H7 (cell line): ENCODE measurements around the gene TNFRSF1B. TPM values are rescaled to one million over a fixed set of nuclear protein-coding genes. Genes with fewer than 3 reads are reported as not detected.
A peak's percentile ranks its signal among the peaks of the same experiment; 100 is the strongest.

Experiments
- DNase-seq: peaks from one replicate; pipeline ENCODE4 v3.0.0; 2012
- H3K27me3 ChIP-seq: 2 replicates; pipeline ENCODE4 v1.6.0; 2011; ENCODE audit warnings: mild to moderate bottlenecking, low read length; ENCODE audit not compliant: control insufficient read depth, insufficient read depth
- H3K36me3 ChIP-seq: replicated peaks from 2 replicates; pipeline ENCODE4 v1.5.1; 2011; ENCODE audit warnings: low read length; ENCODE audit not compliant: control insufficient read depth, insufficient read depth
- H3K4me3 ChIP-seq: 2 replicates; pipeline ENCODE4 v1.5.1; 2011; ENCODE audit warnings: low read depth, mild to moderate bottlenecking, control low read depth, low read length, moderate library complexity; ENCODE audit not compliant: insufficient read depth
- total RNA-seq: library from RNA; depleted of rRNA; stranded (reverse); fragments of >200 nt; shearing (Covaris generic); gene quantifications from 2 replicates; pipeline ENCODE4 v1.2.3, GENCODE V29; 2014; rRNA removed

TNFRSF1B gene
- 1.3 and 2.4 TPM in 2 replicates for total RNA-seq

DNA sequence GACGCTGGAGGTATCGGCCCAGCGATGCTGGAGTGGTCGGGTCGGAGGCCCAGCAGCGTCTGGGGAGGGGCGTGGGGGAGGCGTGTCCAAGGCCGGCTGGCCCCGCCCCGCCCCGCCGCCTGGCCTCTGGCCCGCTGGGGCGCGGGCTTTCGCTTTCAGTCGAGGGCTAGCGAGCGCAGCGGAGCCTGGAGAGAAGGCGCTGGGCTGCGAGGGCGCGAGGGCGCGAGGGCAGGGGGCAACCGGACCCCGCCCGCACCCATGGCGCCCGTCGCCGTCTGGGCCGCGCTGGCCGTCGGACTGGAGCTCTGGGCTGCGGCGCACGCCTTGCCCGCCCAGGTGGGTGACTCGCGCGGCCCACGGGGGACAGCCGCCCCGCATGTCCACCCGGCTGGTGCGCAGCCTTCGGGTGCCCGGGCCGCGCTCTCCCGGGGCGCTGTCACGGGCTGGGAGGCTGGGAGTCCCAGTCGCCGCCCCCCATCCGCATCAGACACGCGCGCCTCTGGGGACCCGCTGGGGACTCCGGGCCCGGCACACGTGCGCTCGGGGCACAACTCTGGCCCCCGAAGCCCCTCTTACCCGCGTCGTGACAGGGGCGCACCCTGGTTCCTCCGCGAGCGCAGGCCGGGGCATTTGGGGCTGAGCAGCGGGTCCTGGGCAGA, at the start of gene TNFRSF1B:
Gene TNFRSF1B (plus strand): TSS at position 158 of the 659 bp plus-strand sequence. CDS start 101 bp downstream, at position 259.
- peak; percentile 98 for DNase-seq
- no peaks in the 10 kb centered on the region for H3K36me3 ChIP-seq
- H3K4me3 ChIP-seq = peak within 1 kb of the TSS; percentile 28
- peaks cover 30% of the 10 kb centered on the region for H3K27me3 ChIP-seq

DNA sequence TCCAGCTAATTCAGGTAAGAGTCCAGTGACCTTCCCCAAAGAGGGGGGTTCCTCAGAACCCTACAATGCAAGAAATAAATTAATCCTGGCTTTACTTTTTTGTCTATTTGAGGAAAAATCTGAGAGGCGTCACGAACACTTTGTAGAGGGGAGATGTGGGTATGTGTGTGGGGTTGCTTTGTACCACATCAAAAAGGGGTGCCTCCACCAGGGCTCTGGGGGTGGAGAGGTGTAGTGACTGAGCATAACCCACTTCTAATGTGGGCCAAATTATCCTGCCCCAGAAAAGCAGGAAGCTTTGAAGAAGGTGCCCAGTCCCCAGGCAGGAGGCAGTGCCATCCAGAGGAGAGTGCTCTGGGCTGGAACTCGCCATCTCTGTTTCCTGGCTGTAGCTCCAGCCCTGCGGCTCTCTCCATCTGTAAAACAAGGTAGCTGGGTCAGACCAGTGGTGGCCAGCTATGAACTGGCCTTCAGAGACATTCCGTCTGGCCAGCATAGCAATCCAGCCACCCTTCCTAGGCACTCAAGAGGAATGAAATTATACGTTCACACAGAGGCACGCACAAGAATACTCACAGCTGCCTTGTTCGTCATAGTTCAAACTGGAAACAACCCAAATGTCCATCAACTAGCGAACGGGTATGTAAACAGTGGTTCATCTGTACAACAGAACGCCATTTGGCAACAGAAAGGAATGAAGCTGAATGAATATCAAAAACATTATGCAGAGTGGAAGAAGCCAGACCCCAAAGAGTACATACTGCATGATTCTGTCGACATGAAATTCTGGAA, 45.4 kb upstream of the TNFRSF1B start:
- Histone ChIP-seq H3K27me3 (no peaks in the 10 kb centered on the region), H3K36me3 (peaks cover 9% of the 10 kb centered on the region), H3K4me3 (no peak overlapping the region)
- DNase-seq = no peak

DNA sequence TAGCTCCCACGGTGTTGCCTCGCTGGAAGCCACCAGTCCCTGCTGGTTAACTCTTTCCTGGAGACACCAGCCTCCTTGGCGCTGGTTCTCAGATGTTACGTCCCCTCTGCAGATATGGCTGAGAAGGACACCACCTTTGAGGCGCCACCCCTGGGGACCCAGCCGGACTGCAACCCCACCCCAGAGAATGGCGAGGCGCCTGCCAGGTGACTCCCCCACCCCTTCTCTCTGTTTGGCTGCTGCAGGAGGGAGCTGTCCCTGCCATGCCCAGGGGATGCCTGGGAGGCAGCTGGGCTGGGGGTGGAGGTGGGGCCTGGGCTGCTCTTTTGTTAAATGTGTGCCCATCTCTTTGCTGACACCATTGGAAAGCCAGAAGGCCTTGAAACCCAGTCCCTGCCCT, 43.6 kb upstream of the TNFRSF1B start:
- DNase-seq = peak; percentile 27
- Histone ChIP-seq H3K27me3 (no peaks in the 10 kb centered on the region), H3K36me3 (peaks cover 10% of the 10 kb centered on the region), H3K4me3 (no peak overlapping the region)

DNA sequence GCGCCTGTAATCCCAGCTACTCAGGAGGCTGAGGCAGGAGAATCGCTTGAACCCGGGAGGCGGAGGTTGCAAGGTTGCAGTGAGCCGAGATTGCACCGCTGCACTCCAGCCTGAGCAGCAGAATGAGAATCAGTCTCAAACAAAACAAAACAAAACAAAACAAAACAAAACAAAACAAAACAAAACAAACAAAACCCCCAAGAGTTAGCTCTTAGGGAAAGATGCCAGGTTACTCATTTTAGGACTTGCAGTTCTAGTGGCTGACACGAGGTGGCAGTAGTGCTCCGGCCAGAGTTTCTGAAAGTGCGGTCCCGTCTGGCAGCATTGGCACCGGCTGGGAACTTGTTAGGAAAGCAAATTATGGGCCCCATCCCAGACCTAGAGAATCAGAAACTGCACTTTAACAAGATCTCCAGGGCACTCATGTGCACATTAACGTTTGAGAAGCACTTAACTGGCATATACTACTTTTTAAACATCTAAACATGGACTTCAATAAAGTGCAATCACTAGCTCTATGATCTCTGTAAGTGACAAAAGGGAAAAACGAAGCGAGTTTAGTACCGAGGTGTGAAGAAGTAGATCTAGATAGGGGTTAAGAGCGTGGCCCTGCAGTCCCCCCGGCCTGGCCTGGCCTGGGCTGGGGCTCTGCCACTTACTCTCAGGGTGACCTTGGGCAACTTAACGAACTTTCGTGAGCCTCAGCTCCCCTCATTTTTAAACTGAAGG, 41.9 kb upstream of the TNFRSF1B start:
- Histone ChIP-seq H3K36me3 (peaks cover 10% of the 10 kb centered on the region), H3K27me3 (no peaks in the 10 kb centered on the region), H3K4me3 (no peak overlapping the region)
- DNase-seq = peak; percentile 88

DNA sequence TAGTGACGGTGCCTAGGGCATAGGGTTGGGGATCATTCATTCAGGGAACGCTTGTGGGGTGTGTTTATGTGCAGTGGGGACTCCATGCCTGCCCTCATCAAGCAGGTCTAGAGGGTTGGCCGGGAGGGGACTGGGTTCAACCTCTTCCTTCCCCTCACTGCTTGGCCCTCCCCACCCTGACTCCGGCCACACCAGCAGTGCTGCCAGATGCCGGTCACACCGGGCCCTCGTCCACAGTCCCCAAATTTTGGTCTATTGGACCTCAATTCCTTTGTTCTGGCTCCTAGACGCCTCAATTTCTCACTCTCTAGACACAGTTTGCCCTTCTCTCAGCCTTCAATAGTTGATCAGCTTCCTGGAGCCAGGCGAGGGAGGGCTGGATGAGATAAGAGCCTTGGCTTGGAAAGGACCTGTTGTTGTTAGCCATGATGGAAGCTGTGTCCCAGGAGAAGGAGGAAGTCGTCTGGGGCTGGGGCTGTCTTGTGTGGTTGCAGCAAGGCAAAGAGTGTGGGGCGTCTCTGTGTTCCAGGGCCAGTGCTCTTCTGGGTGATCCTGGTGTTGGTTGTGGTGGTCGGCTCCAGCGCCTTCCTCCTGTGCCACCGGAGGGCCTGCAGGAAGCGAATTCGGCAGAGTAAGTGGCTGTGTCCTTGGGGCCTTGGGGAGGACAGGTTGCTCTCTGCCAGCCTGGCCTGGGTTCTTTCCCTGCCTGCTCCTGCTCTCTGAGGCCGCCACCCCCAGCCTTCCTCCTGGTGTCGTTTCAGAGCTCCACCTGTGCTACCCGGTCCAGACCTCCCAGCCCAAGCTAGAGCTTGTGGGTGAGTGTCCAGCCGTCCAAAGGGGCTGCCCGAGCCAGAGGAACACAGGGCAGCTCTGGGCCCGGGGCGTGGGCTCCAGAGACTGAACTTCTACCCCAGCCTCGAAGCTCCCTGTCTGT, 41.1 kb upstream of the TNFRSF1B start:
- DNase-seq = peak; percentile 33
- Histone ChIP-seq H3K4me3 (no peak overlapping the region), H3K27me3 (no peaks in the 10 kb centered on the region), H3K36me3 (peaks cover 10% of the 10 kb centered on the region)

DNA sequence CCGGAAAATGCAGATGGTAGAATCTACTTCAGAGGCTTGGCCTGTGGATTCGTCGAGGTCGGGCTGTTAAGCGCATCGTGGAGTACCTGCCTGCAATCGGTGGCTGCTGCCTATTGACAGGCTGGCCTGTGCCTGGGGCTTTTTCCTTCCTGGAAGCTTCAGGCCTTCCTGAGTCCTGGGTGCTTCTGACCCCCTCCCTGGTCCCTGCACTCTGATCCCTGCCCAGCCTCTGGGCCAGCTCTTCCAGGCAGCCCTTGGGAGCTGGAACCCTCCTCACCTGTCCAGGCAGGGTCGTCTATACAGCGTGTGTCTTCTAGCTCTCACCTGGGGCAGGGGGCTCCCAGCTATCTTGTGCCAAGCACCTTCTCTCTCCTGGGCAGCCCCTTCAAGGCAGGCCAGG, 40.0 kb upstream of the TNFRSF1B start:
- no peaks in the 10 kb centered on the region for H3K27me3 ChIP-seq
- H3K4me3 ChIP-seq = no peak overlapping the region
- peaks cover 7% of the 10 kb centered on the region for H3K36me3 ChIP-seq
- no peak for DNase-seq

DNA sequence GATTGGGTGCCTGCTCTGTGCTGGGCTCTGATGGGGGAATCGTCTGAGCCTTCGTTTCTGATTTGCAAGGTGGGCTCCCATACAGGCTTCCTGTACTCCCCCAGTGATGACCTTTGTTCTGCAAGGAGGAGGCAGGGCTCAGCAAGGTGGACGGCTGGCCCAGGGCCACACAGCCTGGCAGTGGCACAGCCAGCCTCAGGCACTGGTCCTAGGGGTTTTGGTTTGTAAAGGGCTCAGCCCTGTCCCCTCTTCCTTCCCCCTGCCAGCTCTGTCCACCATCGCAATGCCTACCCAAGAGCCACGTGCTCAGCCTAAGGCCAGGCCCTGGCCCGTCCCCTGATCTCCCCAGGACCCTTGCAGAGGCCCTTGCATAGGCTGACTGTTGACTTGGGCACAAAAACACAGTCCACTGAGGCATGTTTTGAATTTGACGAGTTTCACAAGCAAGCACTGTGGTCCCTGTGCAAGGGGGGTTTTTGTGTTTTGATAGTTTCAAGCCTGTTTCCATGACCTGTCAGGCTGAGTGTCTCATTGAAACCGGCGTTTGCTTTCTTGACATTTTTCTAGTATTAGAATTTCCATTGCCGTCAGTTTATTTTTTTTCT, 39.5 kb upstream of the TNFRSF1B start:
- DNase-seq = no peak
- H3K4me3 ChIP-seq = no peak overlapping the region
- H3K27me3 ChIP-seq = no peaks in the 10 kb centered on the region
- H3K36me3 ChIP-seq = peaks cover 7% of the 10 kb centered on the region

DNA sequence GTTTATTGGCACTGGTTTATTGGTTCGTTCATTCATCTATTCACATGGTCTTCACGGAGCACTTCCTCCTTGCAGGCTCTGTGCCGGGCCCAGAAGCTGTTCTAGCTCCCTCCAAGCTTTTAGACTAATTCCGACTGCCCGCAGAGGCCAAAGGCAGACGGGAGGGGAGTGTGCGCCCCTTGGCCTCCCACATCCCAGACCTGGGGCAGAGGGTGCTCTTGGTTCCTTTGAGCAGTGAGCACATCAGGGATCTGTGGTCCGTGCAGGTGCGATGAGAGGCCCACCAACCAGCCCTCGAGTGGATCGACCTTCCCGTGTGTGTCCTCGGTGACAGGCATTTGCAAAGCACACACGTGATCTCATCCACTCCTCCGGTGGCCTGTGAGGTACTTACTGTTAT, 38.7 kb upstream of the TNFRSF1B start:
- no peak for DNase-seq
- H3K36me3 ChIP-seq = peaks cover 7% of the 10 kb centered on the region
- H3K27me3 ChIP-seq = no peaks in the 10 kb centered on the region
- H3K4me3 ChIP-seq = no peak overlapping the region

DNA sequence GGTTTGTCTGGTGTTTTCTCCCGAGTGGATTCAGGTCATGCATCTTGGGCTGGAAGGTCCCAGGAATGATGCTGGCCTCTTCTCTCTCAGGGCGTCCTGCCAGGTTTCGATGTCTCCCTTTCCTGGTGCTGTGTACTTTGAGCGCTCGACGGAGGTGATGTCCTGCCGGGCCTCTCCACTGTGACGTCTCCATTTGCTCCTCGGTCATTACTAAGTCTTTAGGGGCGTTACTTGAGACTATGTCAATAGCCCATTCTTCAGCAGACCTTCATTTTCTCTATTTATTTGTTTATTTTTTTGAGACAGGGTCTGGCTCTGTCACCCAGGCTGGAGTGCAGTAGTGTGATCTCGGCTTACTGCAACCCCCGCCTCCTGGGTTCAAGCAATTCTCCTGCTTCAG, 37.2 kb upstream of the TNFRSF1B start:
- peaks cover 7% of the 10 kb centered on the region for H3K36me3 ChIP-seq
- H3K4me3 ChIP-seq = no peak overlapping the region
- DNase-seq = no peak
- no peaks in the 10 kb centered on the region for H3K27me3 ChIP-seq

DNA sequence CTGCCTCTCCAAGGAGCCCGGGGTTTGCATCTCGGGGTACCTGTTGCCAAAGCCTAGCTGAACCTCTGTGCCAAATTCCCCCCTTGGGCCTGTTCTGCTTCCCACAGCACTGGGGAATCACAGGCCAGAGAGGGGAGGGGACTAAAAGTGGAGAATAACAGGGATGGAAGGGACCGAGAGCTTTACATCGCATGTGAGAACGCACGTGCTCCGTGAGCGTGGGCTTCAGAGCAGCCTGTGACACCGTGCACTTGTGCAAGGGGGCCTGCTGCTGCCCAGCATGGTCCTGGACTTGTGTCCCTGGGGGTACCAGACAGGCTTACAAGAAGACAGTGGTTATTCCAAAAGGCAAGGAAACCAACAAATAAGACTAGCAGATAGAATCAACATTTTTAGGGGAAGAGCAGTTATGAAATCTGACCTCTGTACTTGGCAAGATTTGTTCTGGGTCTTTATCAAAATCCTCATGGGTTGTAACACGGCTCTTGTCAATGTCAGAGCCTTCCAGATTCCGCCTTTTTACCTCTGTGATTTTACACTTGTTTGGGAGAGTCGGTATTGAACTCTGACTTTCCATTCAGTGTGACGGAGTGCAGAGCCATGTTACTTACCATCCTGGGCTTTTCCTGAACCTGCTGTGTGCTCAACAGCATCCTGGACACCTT, 36.2 kb upstream of the TNFRSF1B start:
- Histone ChIP-seq H3K36me3 (peaks cover 7% of the 10 kb centered on the region), H3K27me3 (no peaks in the 10 kb centered on the region), H3K4me3 (no peak overlapping the region)
- no peak for DNase-seq

DNA sequence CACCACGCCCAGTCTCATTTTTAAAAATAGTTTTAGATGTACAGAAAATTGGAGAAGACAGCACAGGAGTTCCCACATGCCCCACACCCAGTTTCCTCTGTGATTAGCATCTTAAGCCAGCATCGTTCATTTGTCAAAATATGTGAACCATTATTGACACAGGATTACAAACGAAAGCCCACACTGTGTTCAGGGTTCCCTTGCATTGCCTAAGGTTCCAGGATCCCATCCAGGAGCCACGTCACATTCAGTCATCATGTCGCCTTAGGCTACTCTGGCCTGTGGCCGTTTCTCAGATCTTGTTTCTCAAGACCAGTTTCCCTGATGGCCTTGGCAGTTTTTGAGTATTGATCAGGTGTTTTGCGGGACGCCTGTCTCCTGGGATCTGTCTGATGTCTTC, 34.7 kb upstream of the TNFRSF1B start:
- no peak for DNase-seq
- H3K4me3 ChIP-seq = no peak overlapping the region
- no peaks in the 10 kb centered on the region; the same call in 1 of the 2 replicates for H3K36me3 ChIP-seq
- no peaks in the 10 kb centered on the region for H3K27me3 ChIP-seq

DNA sequence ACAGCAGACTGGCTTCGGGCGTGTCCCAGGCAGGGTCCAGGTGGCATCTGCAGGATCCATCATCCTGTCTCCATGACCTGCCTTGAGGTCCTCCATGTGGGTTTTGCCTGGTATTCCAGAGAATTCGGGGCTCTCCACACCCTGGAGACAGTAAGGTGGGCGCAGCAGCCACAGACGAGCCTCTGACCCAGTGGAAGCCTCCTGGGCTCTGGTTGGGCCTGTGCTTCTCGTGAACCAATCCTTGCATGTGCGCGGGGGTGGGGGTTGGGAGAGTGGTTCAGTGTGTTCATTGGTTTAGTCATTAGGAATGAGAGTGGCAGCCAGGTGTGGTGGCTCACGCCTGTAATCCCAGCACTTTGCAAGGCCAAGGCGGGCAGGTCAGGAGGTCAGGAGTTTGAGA, 32.1 kb upstream of the TNFRSF1B start:
- Histone ChIP-seq H3K4me3 (no peak overlapping the region), H3K36me3 (peaks cover 1% of the 10 kb centered on the region; the same call in 1 of the 2 replicates), H3K27me3 (no peaks in the 10 kb centered on the region)
- peak; percentile 36 for DNase-seq

DNA sequence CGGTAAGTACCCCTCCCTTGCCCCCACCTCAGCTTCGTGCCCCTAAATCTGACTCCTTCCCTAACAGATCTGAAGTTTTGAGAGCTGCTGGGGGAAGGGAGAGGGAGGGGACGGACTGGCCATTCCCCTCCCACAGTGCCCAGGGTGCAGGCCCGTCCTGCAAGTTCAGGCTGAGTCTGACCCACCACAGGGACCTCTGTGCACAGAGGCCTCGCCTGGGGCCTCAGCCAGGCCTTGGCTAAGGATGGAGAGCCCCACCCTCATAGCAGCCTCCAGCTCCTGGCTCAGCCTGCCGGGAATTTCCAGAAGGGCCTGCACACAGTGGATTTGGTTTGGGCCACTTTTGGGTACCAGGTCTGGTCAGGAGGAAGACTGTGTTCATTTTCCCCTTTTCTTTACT, 31.2 kb upstream of the TNFRSF1B start:
- DNase-seq = peak; percentile 29
- H3K4me3 ChIP-seq = no peak overlapping the region
- peaks cover 1% of the 10 kb centered on the region; the same call in 1 of the 2 replicates for H3K36me3 ChIP-seq
- H3K27me3 ChIP-seq = no peaks in the 10 kb centered on the region
